Kidney epithelial cell (primary cell): ENCODE data around the gene SNAI3. TPM values are rescaled to one million over a fixed set of nuclear protein-coding genes. Genes with fewer than 3 reads are reported as not detected.
A peak's percentile ranks its signal among the peaks of the same experiment; 100 is the strongest.

Source experiments
- DNase-seq: peaks from one replicate; pipeline ENCODE4 v3.0.0-alpha.2; 2010; ENCODE audit warnings: low read depth
- H3K27me3 ChIP-seq: 2 replicates; pipeline ENCODE4 v1.6.0; 2011; ENCODE audit warnings: low read length; ENCODE audit not compliant: control insufficient read depth, insufficient read depth
- H3K36me3 ChIP-seq: 2 replicates; pipeline ENCODE4 v1.5.1; 2011; ENCODE audit warnings: low read length; ENCODE audit not compliant: control insufficient read depth, insufficient read depth
- H3K4me3 ChIP-seq: 2 replicates; pipeline ENCODE4 v1.5.1; 2011; ENCODE audit warnings: low read depth, mild to moderate bottlenecking, control low read depth, low read length
- CTCF ChIP-seq: IDR thresholded peaks from 2 replicates; pipeline ENCODE4 v1.5.1; 2011; ENCODE audit warnings: mild to moderate bottlenecking, moderate library complexity, low read length, control low read depth, inconsistent platforms; ENCODE audit not compliant: insufficient read depth, poor library complexity, severe bottlenecking
- total RNA-seq: library from RNA; depleted of rRNA; stranded (reverse); fragments of >200 nt; gene quantifications from 2 replicates; pipeline ENCODE4 v1.2.3, GENCODE V29; 2015

The SNAI3 gene
- total RNA-seq, 1 donor from 2014 or later: 1.1 TPM

- Histone ChIP-seq H3K27me3 (no peaks in the 10 kb centered on the region), H3K36me3 (no peaks in the 10 kb centered on the region), H3K4me3 (no peak overlapping the region)
- DNase-seq: no peak
- no peak for TF ChIP-seq CTCF
Measured at GRCh38 chr16:88665570-88665969, 20.7 kb downstream of the SNAI3 start.

- Histone ChIP-seq H3K4me3 (no peak overlapping the region), H3K27me3 (no peaks in the 10 kb centered on the region), H3K36me3 (no peaks in the 10 kb centered on the region)
- DNase-seq: no peak
- no peak for TF ChIP-seq CTCF
Measured at GRCh38 chr16:88665148-88665547, 21.2 kb downstream of the SNAI3 start.

- TF ChIP-seq CTCF: no peak
- H3K36me3 ChIP-seq: no peaks in the 10 kb centered on the region
- peak; percentile 93 for DNase-seq
- no peaks in the 10 kb centered on the region for H3K27me3 ChIP-seq
- H3K4me3 ChIP-seq: peak within 1 kb of the TSS; percentile 97
Measured at GRCh38 chr16:88662843-88663606, 23.3 kb downstream of the SNAI3 start, which contains the start of gene MVD. MVD (minus strand) TSS chr16:88663091; CDS start chr16:88663080, 11 bp downstream.

GRCh38 chr16:88662222-88662842 is 24.0 kb downstream of the SNAI3 start:
- H3K36me3 ChIP-seq: no peaks in the 10 kb centered on the region
- no peak for TF ChIP-seq CTCF
- DNase-seq: no peak

GRCh38 chr16:88661468-88661867 is 24.8 kb downstream of the SNAI3 start:
- no peaks in the 10 kb centered on the region for H3K27me3 ChIP-seq
- no peaks in the 10 kb centered on the region for H3K36me3 ChIP-seq
- no peak overlapping the region for H3K4me3 ChIP-seq
- no peak for TF ChIP-seq CTCF
- DNase-seq: no peak

More at GRCh38 chr16:88662222-88662842, 24.0 kb downstream of the SNAI3 start:
- peak overlapping the region; percentile 97 for H3K4me3 ChIP-seq
- no peaks in the 10 kb centered on the region for H3K27me3 ChIP-seq

- Histone ChIP-seq H3K36me3 (peaks cover 2% of the 10 kb centered on the region), H3K27me3 (no peaks in the 10 kb centered on the region), H3K4me3 (no peak overlapping the region)
- no peak for DNase-seq
- no peak for TF ChIP-seq CTCF
Measured at GRCh38 chr16:88659160-88659559, 27.1 kb downstream of the SNAI3 start.
